SK-N-SH treated with all-trans-retinoic acid at 6 μM for 48 hours (cell line): Measurements from ENCODE around the gene ZNF558.

Source experiments
- ARNTL ChIP-seq: fragments of 450-650 bp; formaldehyde crosslinking; IDR thresholded peaks from 2 replicates; pipeline ENCODE4 v1.5.0; 2020; ENCODE audit warnings: low read depth, mild to moderate bottlenecking, moderate library complexity, borderline replicate concordance
- BACH2 ChIP-seq: fragments of 250-450 bp; sonication (Bioruptor Pico); IDR thresholded peaks from 2 replicates; pipeline ENCODE4 v1.9.0; 2021; ENCODE audit warnings: mild to moderate bottlenecking, borderline replicate concordance
- ESRRG ChIP-seq: fragments of 250-450 bp; sonication (Bioruptor Pico); IDR thresholded peaks from 2 replicates; pipeline ENCODE4 v1.6.1; 2021; ENCODE audit warnings: mild to moderate bottlenecking
- GLIS3 ChIP-seq: fragments of 250-450 bp; sonication (Bioruptor Pico); IDR thresholded peaks from 2 replicates; pipeline ENCODE4 v1.5.0; 2020; ENCODE audit warnings: mild to moderate bottlenecking, moderate library complexity
- RARB ChIP-seq: fragments of 250-450 bp; sonication (Bioruptor Pico); IDR thresholded peaks from 2 replicates; pipeline ENCODE4 v1.8.0; 2021; ENCODE audit warnings: mild to moderate bottlenecking, moderate library complexity
- SNAI2 ChIP-seq: fragments of 250-450 bp; sonication (Bioruptor Pico); IDR thresholded peaks from 2 replicates; pipeline ENCODE4 v1.5.0; 2020; ENCODE audit warnings: mild to moderate bottlenecking, moderate library complexity
- ZFP3 ChIP-seq: fragments of 250-450 bp; sonication (Bioruptor Pico); IDR thresholded peaks from 2 replicates; pipeline ENCODE4 v1.5.0; 2020; ENCODE audit warnings: mild to moderate bottlenecking, moderate library complexity
- ZFP30 ChIP-seq: fragments of 450-650 bp; formaldehyde crosslinking; IDR thresholded peaks from 2 replicates; pipeline ENCODE4 v1.5.0; 2022; ENCODE audit warnings: mild to moderate bottlenecking, moderate library complexity
- TF ChIP-seq, protein P1 (sequence below): fragments of 250-450 bp; sonication (Bioruptor Pico); IDR thresholded peaks from 2 replicates; pipeline ENCODE4 v1.5.1; 2020; ENCODE audit warnings: low read depth, mild to moderate bottlenecking, moderate library complexity
- TF ChIP-seq, protein P2 (sequence below): fragments of 250-450 bp; sonication (Bioruptor Pico); IDR thresholded peaks from 2 replicates; pipeline ENCODE4 v1.5.0; 2020; ENCODE audit warnings: mild to moderate bottlenecking, moderate library complexity
- TF ChIP-seq, protein P3 (sequence below): fragments of 250-450 bp; sonication (Bioruptor Pico); IDR thresholded peaks from 2 replicates; pipeline ENCODE4 v1.8.0; 2021; ENCODE audit warnings: low read depth, mild to moderate bottlenecking, moderate library complexity, borderline replicate concordance

DNA sequence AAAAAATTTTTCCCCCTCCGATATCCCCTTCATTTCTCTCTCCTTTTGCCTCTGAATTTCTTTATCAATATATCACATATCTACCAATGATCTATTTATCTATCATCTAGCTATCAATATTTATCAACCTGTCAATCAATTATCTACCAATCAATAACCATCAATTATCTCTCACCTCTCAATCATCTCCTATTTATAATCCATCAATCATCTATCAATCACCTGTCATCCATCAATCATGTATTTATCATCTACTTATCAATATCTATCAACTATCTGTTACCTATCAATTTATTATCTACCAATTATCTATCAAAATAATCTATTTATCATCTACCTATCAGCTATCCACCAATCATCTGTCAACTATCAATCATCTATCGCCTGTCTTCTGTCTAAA is 17.1 kb upstream of the ZNF558 start:
- TF ChIP-seq ARNTL (CRISPR knock-in tag) (no peak), RARB (CRISPR knock-in tag) (no peak), BACH2 (CRISPR knock-in tag) (no peak), SNAI2 (CRISPR knock-in tag) (no peak), ZFP30 (CRISPR knock-in tag) (no peak), GLIS3 (no peak), ZFP3 (CRISPR knock-in tag) (no peak), ESRRG (CRISPR knock-in tag) (no peak)
- TF ChIP-seq, protein P1, sequence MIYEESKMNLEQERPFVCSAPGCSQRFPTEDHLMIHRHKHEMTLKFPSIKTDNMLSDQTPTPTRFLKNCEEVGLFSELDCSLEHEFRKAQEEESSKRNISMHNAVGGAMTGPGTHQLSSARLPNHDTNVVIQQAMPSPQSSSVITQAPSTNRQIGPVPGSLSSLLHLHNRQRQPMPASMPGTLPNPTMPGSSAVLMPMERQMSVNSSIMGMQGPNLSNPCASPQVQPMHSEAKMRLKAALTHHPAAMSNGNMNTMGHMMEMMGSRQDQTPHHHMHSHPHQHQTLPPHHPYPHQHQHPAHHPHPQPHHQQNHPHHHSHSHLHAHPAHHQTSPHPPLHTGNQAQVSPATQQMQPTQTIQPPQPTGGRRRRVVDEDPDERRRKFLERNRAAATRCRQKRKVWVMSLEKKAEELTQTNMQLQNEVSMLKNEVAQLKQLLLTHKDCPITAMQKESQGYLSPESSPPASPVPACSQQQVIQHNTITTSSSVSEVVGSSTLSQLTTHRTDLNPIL (CRISPR knock-in tag) = no peak
- TF ChIP-seq, protein P2, sequence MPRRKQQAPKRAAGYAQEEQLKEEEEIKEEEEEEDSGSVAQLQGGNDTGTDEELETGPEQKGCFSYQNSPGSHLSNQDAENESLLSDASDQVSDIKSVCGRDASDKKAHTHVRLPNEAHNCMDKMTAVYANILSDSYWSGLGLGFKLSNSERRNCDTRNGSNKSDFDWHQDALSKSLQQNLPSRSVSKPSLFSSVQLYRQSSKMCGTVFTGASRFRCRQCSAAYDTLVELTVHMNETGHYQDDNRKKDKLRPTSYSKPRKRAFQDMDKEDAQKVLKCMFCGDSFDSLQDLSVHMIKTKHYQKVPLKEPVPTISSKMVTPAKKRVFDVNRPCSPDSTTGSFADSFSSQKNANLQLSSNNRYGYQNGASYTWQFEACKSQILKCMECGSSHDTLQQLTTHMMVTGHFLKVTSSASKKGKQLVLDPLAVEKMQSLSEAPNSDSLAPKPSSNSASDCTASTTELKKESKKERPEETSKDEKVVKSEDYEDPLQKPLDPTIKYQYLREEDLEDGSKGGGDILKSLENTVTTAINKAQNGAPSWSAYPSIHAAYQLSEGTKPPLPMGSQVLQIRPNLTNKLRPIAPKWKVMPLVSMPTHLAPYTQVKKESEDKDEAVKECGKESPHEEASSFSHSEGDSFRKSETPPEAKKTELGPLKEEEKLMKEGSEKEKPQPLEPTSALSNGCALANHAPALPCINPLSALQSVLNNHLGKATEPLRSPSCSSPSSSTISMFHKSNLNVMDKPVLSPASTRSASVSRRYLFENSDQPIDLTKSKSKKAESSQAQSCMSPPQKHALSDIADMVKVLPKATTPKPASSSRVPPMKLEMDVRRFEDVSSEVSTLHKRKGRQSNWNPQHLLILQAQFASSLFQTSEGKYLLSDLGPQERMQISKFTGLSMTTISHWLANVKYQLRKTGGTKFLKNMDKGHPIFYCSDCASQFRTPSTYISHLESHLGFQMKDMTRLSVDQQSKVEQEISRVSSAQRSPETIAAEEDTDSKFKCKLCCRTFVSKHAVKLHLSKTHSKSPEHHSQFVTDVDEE (CRISPR knock-in tag) = no peak
- TF ChIP-seq, protein P3, sequence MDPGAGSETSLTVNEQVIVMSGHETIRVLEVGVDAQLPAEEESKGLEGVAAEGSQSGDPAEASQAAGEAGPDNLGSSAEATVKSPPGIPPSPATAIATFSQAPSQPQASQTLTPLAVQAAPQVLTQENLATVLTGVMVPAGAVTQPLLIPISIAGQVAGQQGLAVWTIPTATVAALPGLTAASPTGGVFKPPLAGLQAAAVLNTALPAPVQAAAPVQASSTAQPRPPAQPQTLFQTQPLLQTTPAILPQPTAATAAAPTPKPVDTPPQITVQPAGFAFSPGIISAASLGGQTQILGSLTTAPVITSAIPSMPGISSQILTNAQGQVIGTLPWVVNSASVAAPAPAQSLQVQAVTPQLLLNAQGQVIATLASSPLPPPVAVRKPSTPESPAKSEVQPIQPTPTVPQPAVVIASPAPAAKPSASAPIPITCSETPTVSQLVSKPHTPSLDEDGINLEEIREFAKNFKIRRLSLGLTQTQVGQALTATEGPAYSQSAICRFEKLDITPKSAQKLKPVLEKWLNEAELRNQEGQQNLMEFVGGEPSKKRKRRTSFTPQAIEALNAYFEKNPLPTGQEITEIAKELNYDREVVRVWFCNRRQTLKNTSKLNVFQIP (CRISPR knock-in tag) = no peak
